SK-N-SH (cell line): ENCODE results near the gene ART4. TPM values are rescaled to one million over a fixed set of nuclear protein-coding genes. Genes with fewer than 3 reads are reported as not detected.

Experiments used
- CTCF ChIA-PET: fragments of 300-600, 350-600 bp; formaldehyde crosslinking; extraction: SDS; loops from one replicate; lab custom pipeline; 2021; lab: Yijun Ruan, JAX
- POLR2A ChIA-PET: fragments of 350-600 bp; sonication (Branson Sonifier 250); formaldehyde crosslinking; extraction: SDS; loops from one replicate; lab custom pipeline; 2020; ENCODE audit warnings: antibody characterized with exemption, inconsistent platforms; lab: Yijun Ruan, JAX
- DNase-seq: peaks from one replicate; pipeline ENCODE4 v3.0.0; 2012
- H2AFZ ChIP-seq: fragments of 200-600 bp; sonication (generic); 2 replicates; pipeline ENCODE4 v1.8.1; 2016; ENCODE audit warnings: antibody characterized with exemption, mild to moderate bottlenecking, low read depth
- H3F3A ChIP-seq: fragments of 200-600 bp; sonication (generic); replicated peaks from 2 replicates; pipeline ENCODE3; 2016; ENCODE audit warnings: antibody characterized with exemption, mild to moderate bottlenecking; ENCODE audit not compliant: insufficient read depth
- H3K27ac ChIP-seq, 2 experiments: fragments of 200-500 bp in 1 of 2; fragments of 200-600 bp in 1 of 2; sonication (Bioruptor generic) in 1 of 2; sonication (generic), shearing (Covaris generic) in 1 of 2; 2 replicates each; pipeline versions ENCODE4 v1.5.1 to v1.6.1; 2014 to 2016; ENCODE audit warnings: low read depth in 2 of 2, inconsistent platforms in 1 of 2, low read length in 1 of 2, mild to moderate bottlenecking in 1 of 2, mixed read lengths in 1 of 2
- H3K27me3 ChIP-seq: fragments of 200-600 bp; sonication (generic), shearing (Covaris generic); 2 replicates; pipeline ENCODE4 v1.6.1; 2016; ENCODE audit warnings: mixed run types; ENCODE audit not compliant: insufficient read depth
- H3K36me3 ChIP-seq, 2 experiments: fragments of 200-500 bp in 1 of 2; fragments of 200-600 bp in 1 of 2; sonication (Bioruptor generic) in 1 of 2; sonication (generic) in 1 of 2; replicated peaks in 1 of 2; 2 replicates each; pipeline versions ENCODE3 to v1.5.1; 2014 to 2016; ENCODE audit warnings: low read length in 1 of 2, mild to moderate bottlenecking in 1 of 2; ENCODE audit not compliant: insufficient read depth in 2 of 2, control insufficient read depth in 1 of 2
- H3K4me1 ChIP-seq, 2 experiments: fragments of 200-500 bp in 1 of 2; fragments of 200-600 bp in 1 of 2; sonication (Bioruptor generic) in 1 of 2; sonication (generic), shearing (Covaris generic) in 1 of 2; 2 replicates each; pipeline versions ENCODE4 v1.5.1 to v1.6.1; 2014 to 2016; ENCODE audit warnings: low read depth in 1 of 2, low read length in 1 of 2, mixed run types in 1 of 2; ENCODE audit not compliant: insufficient read depth in 2 of 2, control insufficient read depth in 1 of 2
- H3K4me2 ChIP-seq: fragments of 200-600 bp; sonication (generic), shearing (Covaris generic); 2 replicates; pipeline ENCODE4 v1.6.1; 2017; ENCODE audit warnings: mixed run types
- H3K4me3 ChIP-seq, 2 experiments: fragments of 200-500 bp in 1 of 2; fragments of 200-600 bp in 1 of 2; sonication (Bioruptor generic) in 1 of 2; sonication (generic), shearing (Covaris generic) in 1 of 2; 2 replicates each; pipeline versions ENCODE4 v1.5.1 to v1.8.1; 2014 to 2016; ENCODE audit warnings: low read depth in 2 of 2, inconsistent platforms in 1 of 2, low read length in 1 of 2, mild to moderate bottlenecking in 1 of 2, mixed read lengths in 1 of 2, moderate library complexity in 1 of 2
- H3K79me2 ChIP-seq: fragments of 200-600 bp; sonication (generic); 2 replicates; pipeline ENCODE4 v1.8.1; 2017; ENCODE audit warnings: mild to moderate bottlenecking; ENCODE audit not compliant: insufficient read depth
- H3K9ac ChIP-seq: fragments of 200-600 bp; sonication (generic); 2 replicates; pipeline ENCODE4 v1.6.1; 2017; ENCODE audit warnings: mixed run types
- H3K9me2 ChIP-seq: fragments of 200-600 bp; sonication (generic); 2 replicates; pipeline ENCODE4 v1.6.1; 2017; ENCODE audit warnings: mixed run types
- H3K9me3 ChIP-seq: fragments of 200-600 bp; sonication (generic); 2 replicates; pipeline ENCODE4 v1.6.1; 2017; ENCODE audit warnings: mixed run types, mild to moderate bottlenecking, moderate library complexity
- H4K20me1 ChIP-seq: fragments of 200-600 bp; sonication (generic); 2 replicates; pipeline ENCODE4 v1.6.1; 2017; ENCODE audit warnings: mild to moderate bottlenecking, mixed run types; ENCODE audit not compliant: insufficient read depth
- ELF1 ChIP-seq: IDR thresholded peaks from 2 replicates; pipeline ENCODE4 v1.4.0; 2012
- EZH2phosphoT487 ChIP-seq: fragments of 200-600 bp; sonication (generic); IDR thresholded peaks from 2 replicates; pipeline ENCODE4 v1.6.1; 2017; ENCODE audit warnings: low read depth, mixed run types, mild to moderate bottlenecking, antibody characterized with exemption, moderate library complexity, borderline replicate concordance
- FOSL2 ChIP-seq: IDR thresholded peaks from 2 replicates; pipeline ENCODE4 v1.4.0; 2012; ENCODE audit warnings: low read depth, mild to moderate bottlenecking, moderate library complexity, borderline replicate concordance
- FOXJ3 ChIP-seq: sonication (generic); formaldehyde crosslinking; IDR thresholded peaks from 2 replicates; pipeline ENCODE4 v1.5.1; 2020; ENCODE audit warnings: mild to moderate bottlenecking, missing genetic modification reagents
- FOXM1 ChIP-seq: IDR thresholded peaks from 2 replicates; pipeline ENCODE4 v1.4.0; 2012; ENCODE audit warnings: low read depth, mild to moderate bottlenecking
- GABPA ChIP-seq: IDR thresholded peaks from 2 replicates; pipeline ENCODE4 v1.4.0; 2012; ENCODE audit warnings: low read depth, mild to moderate bottlenecking
- GATA2 ChIP-seq: sonication (generic); formaldehyde crosslinking; IDR thresholded peaks from 2 replicates; pipeline ENCODE4 v1.5.0; 2020; ENCODE audit warnings: mild to moderate bottlenecking, missing genetic modification reagents
- MEF2A ChIP-seq: IDR thresholded peaks from 2 replicates; pipeline ENCODE4 v1.4.0; 2012; ENCODE audit warnings: low read depth, borderline replicate concordance
- NFIC ChIP-seq: IDR thresholded peaks from 2 replicates; pipeline ENCODE4 v1.4.0; 2012; ENCODE audit warnings: borderline replicate concordance
- NRF1 ChIP-seq: IDR thresholded peaks from 2 replicates; pipeline ENCODE4 v1.6.1; 2012; ENCODE audit warnings: low read depth, mild to moderate bottlenecking, low read length
- POLR2AphosphoS5 ChIP-seq: IDR thresholded peaks from 2 replicates; pipeline ENCODE4 v1.6.1; 2012; ENCODE audit warnings: low read depth, low read length
- SIN3A ChIP-seq: IDR thresholded peaks from 2 replicates; pipeline ENCODE4 v1.6.1; 2012; ENCODE audit warnings: low read depth, mild to moderate bottlenecking, low read length, moderate library complexity, borderline replicate concordance
- SMC3 ChIP-seq: IDR thresholded peaks from 2 replicates; pipeline ENCODE4 v1.6.1; 2012; ENCODE audit warnings: low read depth, low read length, improper control_type of control experiment
- TCF12 ChIP-seq: IDR thresholded peaks from 2 replicates; pipeline ENCODE4 v1.4.0; 2012
- TEAD4 ChIP-seq: IDR thresholded peaks from 2 replicates; pipeline ENCODE4 v1.4.0; 2012; ENCODE audit warnings: mild to moderate bottlenecking, borderline replicate concordance; ENCODE audit not compliant: insufficient read depth
- WGBS: methylation state at CpG from one replicate; pipeline ENCODE4 v1.1.6; 2017; ENCODE audit warnings: low lambda C conversion rate; 5-methylcytosine and 5-hydroxymethylcytosine counted together
- polyA plus RNA-seq, 3 experiments: library from polyadenylated mRNA; depleted of rRNA; stranded (reverse); fragments of >200 nt; gene quantifications; 2 replicates each; pipeline ENCODE4 v1.2.3, GENCODE V29; 2012
- TF ChIP-seq, protein P1 (sequence below): IDR thresholded peaks from 2 replicates; pipeline ENCODE4 v1.4.0; 2012; ENCODE audit warnings: low read depth
- TF ChIP-seq, protein P2 (sequence below): fragments of 150-350 bp; IDR thresholded peaks from 2 replicates; pipeline ENCODE4 v1.6.1; 2017; ENCODE audit warnings: antibody characterized with exemption, low read length, low read depth, borderline replicate concordance
- TF ChIP-seq, protein P3 (sequence below): IDR thresholded peaks from 2 replicates; pipeline ENCODE4; 2012
- TF ChIP-seq, protein P4 (sequence below): fragments of 200-600 bp; sonication (generic); IDR thresholded peaks from 2 replicates; pipeline ENCODE4 v1.6.1; 2017; ENCODE audit warnings: antibody characterized with exemption, mild to moderate bottlenecking, moderate library complexity

ART4 gene
- polyA plus RNA-seq, 1 of the 3 experiments (the other 2 are of a cell fraction) = not detected

DNA sequence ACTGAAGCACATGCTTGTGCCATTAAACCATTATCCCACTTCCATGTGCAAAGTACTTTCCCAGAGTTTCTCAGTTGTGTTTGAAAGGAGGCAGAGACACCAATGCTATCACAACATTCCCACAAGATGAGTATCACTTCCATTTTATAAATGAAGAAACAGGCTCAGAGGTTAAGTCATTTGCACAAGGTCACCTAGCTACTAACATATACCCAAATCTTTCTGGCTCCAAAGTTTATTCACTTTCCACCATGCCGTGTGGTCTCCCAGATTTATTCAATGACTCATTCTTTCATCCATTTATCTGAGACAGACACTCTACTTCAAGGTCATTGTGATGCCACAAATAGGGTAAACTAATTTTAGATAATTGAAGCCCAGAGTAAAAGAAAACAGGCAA lies 9.4 kb downstream of the ART4 start:
- H3K79me2 ChIP-seq = no peaks in the 10 kb centered on the region
- H3K27me3 ChIP-seq = no peaks in the 10 kb centered on the region
- no peaks in the 10 kb centered on the region for H3K36me3 ChIP-seq
- H4K20me1 ChIP-seq = no peaks in the 10 kb centered on the region
- no peaks in the 10 kb centered on the region for H3K9me2 ChIP-seq
- H3K27ac ChIP-seq = peak overlapping the region; percentile 53 to 97; a peak in 3 of 4 replicates
- no peak overlapping the region for H3K9ac ChIP-seq
- TF ChIP-seq SMC3 = no peak
- TF ChIP-seq TEAD4 = 0 out of 2 replicates have a peak, but pooled peaks have one; percentile 13
- peak; percentile 26; the same call in 1 of the 2 replicates for TF ChIP-seq TCF12
- TF ChIP-seq FOSL2 = 0 out of 2 replicates have a peak, but pooled peaks have one; percentile 34
- no peak for TF ChIP-seq GATA2 (CRISPR knock-in tag)
- TF ChIP-seq MEF2A = 0 out of 2 replicates have a peak, but pooled peaks have one; percentile 13
- peaks cover 4 to 21% of the 10 kb centered on the region in 2 experiments for H3K4me1 ChIP-seq
- WGBS = 0% methylated on average over 1 of the region's 1 CpG
- no peak for DNase-seq
- ChIA-PET CTCF (interaction anchor here (1.0 to 1.5 kb wide), 2 partner anchors 14 to 387 kb away, joined by 4 read pairs; partner anchors contain the start of gene RERG), POLR2A (no interaction called here)
- peaks cover 40% of the 10 kb centered on the region for H3F3A ChIP-seq
- H2AFZ ChIP-seq = no peak overlapping the region
- H3K4me3 ChIP-seq = no peak overlapping the region
- H3K4me2 ChIP-seq = peak overlapping the region; percentile 37; the same call in 1 of the 2 replicates
- no peaks in the 10 kb centered on the region for H3K9me3 ChIP-seq

DNA sequence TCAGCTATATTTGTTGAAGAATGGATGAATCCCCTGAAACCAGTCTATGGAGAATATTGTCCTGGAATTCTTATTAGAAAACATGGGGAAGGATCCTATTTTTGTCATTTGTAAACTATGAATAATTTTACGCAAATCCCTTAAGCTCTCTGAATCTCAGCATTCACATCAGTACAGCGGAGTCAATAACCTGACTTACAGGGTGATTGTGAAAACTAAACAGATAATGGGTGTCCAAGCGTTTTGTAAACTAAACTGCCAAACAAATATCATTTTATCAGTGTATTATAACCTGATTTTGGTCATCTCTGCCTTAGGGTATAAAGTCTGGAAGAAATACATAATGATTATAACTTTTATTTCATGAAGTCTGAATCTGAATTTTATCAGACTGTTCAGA lies 10.0 kb downstream of the ART4 start:
- DNase-seq = no peak
- peaks cover 40% of the 10 kb centered on the region for H3F3A ChIP-seq
- no peak overlapping the region for H2AFZ ChIP-seq
- H3K79me2 ChIP-seq = no peaks in the 10 kb centered on the region
- no peak overlapping the region for H3K4me3 ChIP-seq
- no peaks in the 10 kb centered on the region for H3K36me3 ChIP-seq
- no peaks in the 10 kb centered on the region for H3K9me2 ChIP-seq
- H3K9ac ChIP-seq = no peak overlapping the region
- no peaks in the 10 kb centered on the region for H3K27me3 ChIP-seq
- peak overlapping the region in 1 of 2 experiments; percentile 97; a peak in 3 of 4 replicates for H3K27ac ChIP-seq
- peaks cover 4 to 21% of the 10 kb centered on the region in 2 experiments for H3K4me1 ChIP-seq
- H3K9me3 ChIP-seq = no peaks in the 10 kb centered on the region
- TF ChIP-seq GABPA = no peak
- no peak for TF ChIP-seq FOXJ3 (CRISPR knock-in tag)
- TF ChIP-seq, protein P1, sequence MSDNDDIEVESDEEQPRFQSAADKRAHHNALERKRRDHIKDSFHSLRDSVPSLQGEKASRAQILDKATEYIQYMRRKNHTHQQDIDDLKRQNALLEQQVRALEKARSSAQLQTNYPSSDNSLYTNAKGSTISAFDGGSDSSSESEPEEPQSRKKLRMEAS = no peak
- no peak for TF ChIP-seq FOSL2
- no peak for TF ChIP-seq NFIC
- TF ChIP-seq, protein P2, sequence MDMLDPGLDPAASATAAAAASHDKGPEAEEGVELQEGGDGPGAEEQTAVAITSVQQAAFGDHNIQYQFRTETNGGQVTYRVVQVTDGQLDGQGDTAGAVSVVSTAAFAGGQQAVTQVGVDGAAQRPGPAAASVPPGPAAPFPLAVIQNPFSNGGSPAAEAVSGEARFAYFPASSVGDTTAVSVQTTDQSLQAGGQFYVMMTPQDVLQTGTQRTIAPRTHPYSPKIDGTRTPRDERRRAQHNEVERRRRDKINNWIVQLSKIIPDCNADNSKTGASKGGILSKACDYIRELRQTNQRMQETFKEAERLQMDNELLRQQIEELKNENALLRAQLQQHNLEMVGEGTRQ = no peak
- no peak for TF ChIP-seq FOXM1
- TF ChIP-seq POLR2AphosphoS5 = no peak
- TF ChIP-seq, protein P3, sequence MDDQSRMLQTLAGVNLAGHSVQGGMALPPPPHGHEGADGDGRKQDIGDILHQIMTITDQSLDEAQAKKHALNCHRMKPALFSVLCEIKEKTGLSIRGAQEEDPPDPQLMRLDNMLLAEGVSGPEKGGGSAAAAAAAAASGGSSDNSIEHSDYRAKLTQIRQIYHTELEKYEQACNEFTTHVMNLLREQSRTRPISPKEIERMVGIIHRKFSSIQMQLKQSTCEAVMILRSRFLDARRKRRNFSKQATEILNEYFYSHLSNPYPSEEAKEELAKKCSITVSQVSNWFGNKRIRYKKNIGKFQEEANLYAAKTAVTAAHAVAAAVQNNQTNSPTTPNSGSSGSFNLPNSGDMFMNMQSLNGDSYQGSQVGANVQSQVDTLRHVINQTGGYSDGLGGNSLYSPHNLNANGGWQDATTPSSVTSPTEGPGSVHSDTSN = no peak
- TF ChIP-seq EZH2phosphoT487 = no peak
- TF ChIP-seq, protein P4, sequence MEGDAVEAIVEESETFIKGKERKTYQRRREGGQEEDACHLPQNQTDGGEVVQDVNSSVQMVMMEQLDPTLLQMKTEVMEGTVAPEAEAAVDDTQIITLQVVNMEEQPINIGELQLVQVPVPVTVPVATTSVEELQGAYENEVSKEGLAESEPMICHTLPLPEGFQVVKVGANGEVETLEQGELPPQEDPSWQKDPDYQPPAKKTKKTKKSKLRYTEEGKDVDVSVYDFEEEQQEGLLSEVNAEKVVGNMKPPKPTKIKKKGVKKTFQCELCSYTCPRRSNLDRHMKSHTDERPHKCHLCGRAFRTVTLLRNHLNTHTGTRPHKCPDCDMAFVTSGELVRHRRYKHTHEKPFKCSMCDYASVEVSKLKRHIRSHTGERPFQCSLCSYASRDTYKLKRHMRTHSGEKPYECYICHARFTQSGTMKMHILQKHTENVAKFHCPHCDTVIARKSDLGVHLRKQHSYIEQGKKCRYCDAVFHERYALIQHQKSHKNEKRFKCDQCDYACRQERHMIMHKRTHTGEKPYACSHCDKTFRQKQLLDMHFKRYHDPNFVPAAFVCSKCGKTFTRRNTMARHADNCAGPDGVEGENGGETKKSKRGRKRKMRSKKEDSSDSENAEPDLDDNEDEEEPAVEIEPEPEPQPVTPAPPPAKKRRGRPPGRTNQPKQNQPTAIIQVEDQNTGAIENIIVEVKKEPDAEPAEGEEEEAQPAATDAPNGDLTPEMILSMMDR = no peak
- no peak for TF ChIP-seq NRF1
- no peak for TF ChIP-seq ELF1
- no peak for TF ChIP-seq SIN3A
- TF ChIP-seq SMC3 = no peak
- WGBS = 71% methylated on average over 3 of the region's 3 CpGs
- CTCF ChIA-PET = no interaction called here
- POLR2A ChIA-PET = no interaction called here
- H3K4me2 ChIP-seq = peak overlapping the region; percentile 37; the same call in 1 of the 2 replicates
- no peaks in the 10 kb centered on the region for H4K20me1 ChIP-seq
